ENCODE measurements around the gene KLC1.

Gene KLC1

GRCh38 chr14:103705504-103706284 is 76.7 kb downstream of the KLC1 start:
- no peaks in the 10 kb centered on the region for H3K36me3 ChIP-seq (ENCODE audit: control insufficient read depth, insufficient read depth, low read length)
- no peak overlapping the region for H3K4me3 ChIP-seq (ENCODE audit: low read depth, low read length)
- H3K9ac ChIP-seq, result no peak overlapping the region
- H2AFZ ChIP-seq, result no peak overlapping the region
- no peaks in the 10 kb centered on the region for H3K9me3 ChIP-seq (ENCODE audit: control insufficient read depth, low read length)
- TF ChIP-seq, protein P1, sequence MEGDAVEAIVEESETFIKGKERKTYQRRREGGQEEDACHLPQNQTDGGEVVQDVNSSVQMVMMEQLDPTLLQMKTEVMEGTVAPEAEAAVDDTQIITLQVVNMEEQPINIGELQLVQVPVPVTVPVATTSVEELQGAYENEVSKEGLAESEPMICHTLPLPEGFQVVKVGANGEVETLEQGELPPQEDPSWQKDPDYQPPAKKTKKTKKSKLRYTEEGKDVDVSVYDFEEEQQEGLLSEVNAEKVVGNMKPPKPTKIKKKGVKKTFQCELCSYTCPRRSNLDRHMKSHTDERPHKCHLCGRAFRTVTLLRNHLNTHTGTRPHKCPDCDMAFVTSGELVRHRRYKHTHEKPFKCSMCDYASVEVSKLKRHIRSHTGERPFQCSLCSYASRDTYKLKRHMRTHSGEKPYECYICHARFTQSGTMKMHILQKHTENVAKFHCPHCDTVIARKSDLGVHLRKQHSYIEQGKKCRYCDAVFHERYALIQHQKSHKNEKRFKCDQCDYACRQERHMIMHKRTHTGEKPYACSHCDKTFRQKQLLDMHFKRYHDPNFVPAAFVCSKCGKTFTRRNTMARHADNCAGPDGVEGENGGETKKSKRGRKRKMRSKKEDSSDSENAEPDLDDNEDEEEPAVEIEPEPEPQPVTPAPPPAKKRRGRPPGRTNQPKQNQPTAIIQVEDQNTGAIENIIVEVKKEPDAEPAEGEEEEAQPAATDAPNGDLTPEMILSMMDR (IDR thresholded peaks at IDR 0.05), result no peak
- no peak overlapping the region for H3K27ac ChIP-seq
- H3K4me1 ChIP-seq, result no peaks in the 10 kb centered on the region
- H3K27me3 ChIP-seq (ENCODE audit: control insufficient read depth, insufficient read depth, low read length), result no peaks in the 10 kb centered on the region
- no peaks in the 10 kb centered on the region for H3K79me2 ChIP-seq
- no peak overlapping the region for H3K4me2 ChIP-seq (ENCODE audit: low read length)

DNA sequence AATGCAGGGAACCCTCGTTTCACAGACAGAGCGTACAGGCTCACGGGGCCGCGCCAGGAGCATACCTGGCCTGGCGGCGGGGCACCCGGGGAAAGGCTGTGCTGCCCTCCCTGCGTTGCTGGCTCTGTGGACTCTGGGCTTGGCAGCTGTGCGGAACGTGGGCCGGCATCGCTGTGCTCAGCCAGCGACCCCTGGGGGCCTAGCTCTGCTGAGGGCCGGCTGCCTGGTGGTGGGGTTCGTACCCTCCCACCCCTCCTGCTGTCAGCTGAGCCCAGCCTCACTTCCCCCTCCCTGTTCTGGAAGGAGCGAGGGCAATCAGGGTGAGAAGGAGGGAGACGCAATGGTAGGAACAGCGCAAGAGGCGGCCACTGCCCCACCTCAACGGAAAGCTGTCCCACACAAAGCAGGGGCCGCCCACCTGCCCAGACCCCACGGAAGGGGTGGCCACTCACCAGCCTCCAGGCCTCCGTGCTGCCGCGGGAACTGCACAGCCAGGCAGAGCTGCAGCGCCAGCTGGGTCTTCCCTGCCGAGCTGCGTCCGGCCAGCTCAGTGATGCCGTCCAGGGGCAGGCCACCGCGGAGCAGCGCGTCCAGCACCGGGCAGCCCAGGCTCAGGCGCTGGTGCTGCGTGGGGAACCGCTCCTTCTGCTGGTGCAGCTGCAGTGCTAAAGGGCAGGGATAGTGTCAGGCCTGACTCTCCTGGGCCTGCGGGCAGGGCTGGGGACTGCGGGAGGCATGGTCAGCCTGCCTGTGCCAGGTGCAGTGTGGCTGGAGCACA is 77.7 kb downstream of the KLC1 start:
- H3K36me3 ChIP-seq (ENCODE audit: control insufficient read depth, insufficient read depth, low read length), result no peaks in the 10 kb centered on the region
- no peak overlapping the region for H3K4me3 ChIP-seq (ENCODE audit: low read depth, low read length)
- no peak overlapping the region for H3K27ac ChIP-seq
- no peaks in the 10 kb centered on the region for H3K27me3 ChIP-seq (ENCODE audit: control insufficient read depth, insufficient read depth, low read length)
- no peaks in the 10 kb centered on the region for H3K9me3 ChIP-seq (ENCODE audit: control insufficient read depth, low read length)
- TF ChIP-seq, protein P1 (IDR thresholded peaks at IDR 0.05), result no peak
- H3K79me2 ChIP-seq, result no peaks in the 10 kb centered on the region
- H3K4me2 ChIP-seq (ENCODE audit: low read length), result no peak overlapping the region
- no peak overlapping the region for H2AFZ ChIP-seq
- H3K9ac ChIP-seq, result no peak overlapping the region
- no peaks in the 10 kb centered on the region for H3K4me1 ChIP-seq

GRCh38 chr14:103707329-103708263 is 78.6 kb downstream of the KLC1 start:
- H3K27ac ChIP-seq, result no peak overlapping the region

DNA sequence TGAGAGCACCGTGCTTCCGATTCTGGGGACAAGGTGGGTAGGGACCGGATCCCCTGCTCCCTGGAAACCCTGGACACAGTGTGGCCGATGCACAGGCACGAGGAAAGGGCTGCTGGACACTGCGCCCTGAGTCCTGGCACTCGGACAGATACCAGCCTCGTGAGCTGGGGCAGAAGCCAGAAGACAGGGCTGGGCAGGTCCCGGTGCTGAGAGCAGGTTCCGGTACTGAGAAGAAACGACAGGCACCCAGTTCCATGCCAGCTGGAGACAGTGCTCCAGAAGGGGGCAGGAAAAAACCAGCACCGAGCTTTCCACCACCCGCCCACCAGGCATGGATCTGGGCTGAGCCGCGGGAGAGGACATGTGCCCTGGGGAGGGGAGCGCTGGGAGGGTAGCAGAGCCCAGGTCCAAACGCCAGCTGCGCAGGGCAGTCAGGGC is 79.8 kb downstream of the KLC1 start:
- Histone ChIP-seq H2AFZ (no peak overlapping the region), H3K9ac (no peak overlapping the region), H3K4me3 (ENCODE audit: low read depth, low read length) (no peak overlapping the region), H3K9me3 (ENCODE audit: control insufficient read depth, low read length) (no peaks in the 10 kb centered on the region), H3K27ac (no peak overlapping the region), H3K4me2 (ENCODE audit: low read length) (no peak overlapping the region), H3K79me2 (no peaks in the 10 kb centered on the region), H3K27me3 (ENCODE audit: control insufficient read depth, insufficient read depth, low read length) (no peaks in the 10 kb centered on the region), H3K36me3 (ENCODE audit: control insufficient read depth, insufficient read depth, low read length) (no peaks in the 10 kb centered on the region), H3K4me1 (no peaks in the 10 kb centered on the region)
- TF ChIP-seq, protein P1 (IDR thresholded peaks at IDR 0.05), result no peak

More at GRCh38 chr14:103707329-103708263, 78.6 kb downstream of the KLC1 start:
- H3K4me3 ChIP-seq (ENCODE audit: low read depth, low read length), result no peak overlapping the region
- TF ChIP-seq, protein P1 (IDR thresholded peaks at IDR 0.05), result no peak
- no peaks in the 10 kb centered on the region for H3K27me3 ChIP-seq (ENCODE audit: control insufficient read depth, insufficient read depth, low read length)
- H3K9ac ChIP-seq, result no peak overlapping the region
- no peak overlapping the region for H3K4me2 ChIP-seq (ENCODE audit: low read length)
- H3K36me3 ChIP-seq (ENCODE audit: control insufficient read depth, insufficient read depth, low read length), result no peaks in the 10 kb centered on the region
- H3K79me2 ChIP-seq, result no peaks in the 10 kb centered on the region
- H3K9me3 ChIP-seq (ENCODE audit: control insufficient read depth, low read length), result no peaks in the 10 kb centered on the region
- H3K4me1 ChIP-seq, result no peaks in the 10 kb centered on the region
- no peak overlapping the region for H2AFZ ChIP-seq
